Neural cell (in vitro differentiated cells): Measurements from ENCODE around the gene GOLGA3. TPM values are rescaled to one million over a fixed set of nuclear protein-coding genes. Genes with fewer than 3 reads are reported as not detected.

Experiments used
- H2AFZ ChIP-seq: fragments of 200-600, 300-800 bp; sonication (generic), shearing (Covaris generic); 2 replicates; pipeline ENCODE4 v1.6.0; 2014; ENCODE audit warnings: low read depth, mild to moderate bottlenecking, antibody characterized with exemption, low read length, moderate library complexity
- H3F3A ChIP-seq: fragments of 200-600 bp; shearing (Covaris generic); 2 replicates; pipeline ENCODE4 v1.6.1; 2016; ENCODE audit warnings: mild to moderate bottlenecking, moderate library complexity, mixed read lengths, antibody characterized with exemption, low read length; ENCODE audit not compliant: insufficient read depth, poor library complexity, severe bottlenecking
- H3K27ac ChIP-seq: fragments of 200-600, 300-800 bp; sonication (generic), shearing (Covaris generic); 2 replicates; pipeline ENCODE4 v1.5.1; 2014; ENCODE audit warnings: mild to moderate bottlenecking, low read length, moderate library complexity
- H3K27me3 ChIP-seq: fragments of 300-800, 200-600 bp; sonication (generic), shearing (Covaris generic); 2 replicates; pipeline ENCODE4 v1.6.0; 2014; ENCODE audit warnings: mild to moderate bottlenecking, low read depth, low read length, moderate library complexity; ENCODE audit not compliant: insufficient read depth
- H3K36me3 ChIP-seq: fragments of 300-800, 200-600 bp; sonication (generic), shearing (Covaris generic); 2 replicates; pipeline ENCODE4 v1.5.1; 2014; ENCODE audit warnings: mild to moderate bottlenecking, antibody characterized with exemption, low read length, moderate library complexity; ENCODE audit not compliant: insufficient read depth
- H3K4me2 ChIP-seq: fragments of 300-800, 200-600 bp; sonication (generic), shearing (Covaris generic); 2 replicates; pipeline ENCODE4 v1.6.0; 2014; ENCODE audit warnings: mild to moderate bottlenecking, low read length
- H3K4me3 ChIP-seq: fragments of 300-800, 200-600 bp; sonication (generic), shearing (Covaris generic); 2 replicates; pipeline ENCODE4 v1.5.1; 2014; ENCODE audit warnings: mild to moderate bottlenecking, low read length, moderate library complexity
- H3K79me2 ChIP-seq: fragments of 200-600 bp; shearing (Covaris generic); replicated peaks from 2 replicates; pipeline ENCODE4 v1.6.0; 2014; ENCODE audit warnings: mild to moderate bottlenecking, low read length, moderate library complexity; ENCODE audit not compliant: insufficient read depth
- H3K9ac ChIP-seq: fragments of 300-800, 200-600 bp; sonication (generic), shearing (Covaris generic); 2 replicates; pipeline ENCODE4 v1.6.1; 2016; ENCODE audit warnings: mild to moderate bottlenecking, low read length, mixed read lengths
- H3K9me2 ChIP-seq: fragments of 200-600 bp; shearing (Covaris generic); 2 replicates; pipeline ENCODE4 v1.6.1; 2016; ENCODE audit warnings: mild to moderate bottlenecking, low read length, mixed read lengths; ENCODE audit not compliant: insufficient read depth
- H3K9me3 ChIP-seq: fragments of 200-600, 300-800 bp; sonication (generic), shearing (Covaris generic); 2 replicates; pipeline ENCODE4 v1.6.1; 2016; ENCODE audit warnings: mild to moderate bottlenecking, mixed run types, low read length, moderate library complexity, mixed read lengths
- H4K20me1 ChIP-seq: fragments of 200-600 bp; shearing (Covaris generic); 2 replicates; pipeline ENCODE4 v1.6.1; 2016; ENCODE audit warnings: mild to moderate bottlenecking, mixed run types; ENCODE audit not compliant: insufficient read depth
- CTCF ChIP-seq: fragments of 450-650 bp; IDR thresholded peaks from 2 replicates; pipeline ENCODE4 v1.5.1; 2014; ENCODE audit warnings: antibody characterized with exemption, mild to moderate bottlenecking, moderate library complexity; ENCODE audit not compliant: poor library complexity, severe bottlenecking
- EP300 ChIP-seq: fragments of 450-650 bp; conservative IDR thresholded peaks from 2 replicates; pipeline ENCODE4 v1.6.1; 2014; ENCODE audit warnings: antibody characterized with exemption, mild to moderate bottlenecking, moderate library complexity; ENCODE audit not compliant: poor library complexity, severe bottlenecking
- EZH2 ChIP-seq: fragments of 200-600, 300-800 bp; shearing (Covaris generic), sonication (generic); IDR thresholded peaks from 2 replicates; pipeline ENCODE4 v1.6.1; 2014; ENCODE audit warnings: antibody characterized with exemption, low read length, borderline replicate concordance, mild to moderate bottlenecking; ENCODE audit not compliant: insufficient read depth, poor library complexity, severe bottlenecking
- MXI1 ChIP-seq: fragments of 450-650 bp; conservative IDR thresholded peaks from 2 replicates; pipeline ENCODE4 v1.6.1; 2014; ENCODE audit warnings: antibody characterized with exemption, mild to moderate bottlenecking; ENCODE audit not compliant: poor library complexity, severe bottlenecking
- POLR2AphosphoS5 ChIP-seq: IDR thresholded peaks from 2 replicates; pipeline ENCODE4 v1.6.1; 2012
- RAD21 ChIP-seq: fragments of 450-650 bp; conservative IDR thresholded peaks from 2 replicates; pipeline ENCODE4 v1.6.1; 2014; ENCODE audit warnings: antibody characterized with exemption, mild to moderate bottlenecking, moderate library complexity
- REST ChIP-seq: IDR thresholded peaks from 2 replicates; pipeline ENCODE4 v1.6.1; 2012; ENCODE audit warnings: borderline replicate concordance
- SMC3 ChIP-seq: fragments of 450-650 bp; conservative IDR thresholded peaks from 2 replicates; pipeline ENCODE4 v1.6.1; 2014; ENCODE audit warnings: antibody characterized with exemption, mild to moderate bottlenecking, moderate library complexity; ENCODE audit not compliant: poor library complexity
- TAF1 ChIP-seq: IDR thresholded peaks from 2 replicates; pipeline ENCODE4 v1.6.1; 2012; ENCODE audit warnings: low read depth
- polyA plus RNA-seq: library from polyadenylated mRNA; depleted of rRNA; stranded (reverse); fragments of >200 nt; gene quantifications from 2 replicates; pipeline ENCODE4 v1.2.3, GENCODE V29; 2014

Gene GOLGA3
- polyA plus RNA-seq, 1 donor from 2014 or later = 16.7 TPM

- H3F3A ChIP-seq = no peaks in the 10 kb centered on the region
- H3K27me3 ChIP-seq = no peaks in the 10 kb centered on the region
- no peak overlapping the region for H3K27ac ChIP-seq
- H2AFZ ChIP-seq = no peak overlapping the region
- no peak overlapping the region for H3K4me3 ChIP-seq
- no peak overlapping the region for H3K4me2 ChIP-seq
- TF ChIP-seq SMC3 = no peak
- no peak for TF ChIP-seq RAD21
- no peak for TF ChIP-seq CTCF
- no peak for TF ChIP-seq POLR2AphosphoS5
- TF ChIP-seq EP300 = no peak
- TF ChIP-seq TAF1 = no peak
- no peak for TF ChIP-seq MXI1
- no peak for TF ChIP-seq REST
- TF ChIP-seq EZH2 = no peak
- H4K20me1 ChIP-seq = no peaks in the 10 kb centered on the region
- no peaks in the 10 kb centered on the region for H3K36me3 ChIP-seq
- no peak overlapping the region for H3K9ac ChIP-seq
- H3K9me3 ChIP-seq = no peaks in the 10 kb centered on the region
- H3K79me2 ChIP-seq = no peaks in the 10 kb centered on the region
- no peaks in the 10 kb centered on the region for H3K9me2 ChIP-seq
Measured at GRCh38 chr12:132727091-132727794, 101.4 kb downstream of the GOLGA3 start.

GRCh38 chr12:132726386-132726785, 102.3 kb downstream of the GOLGA3 start:
- Histone ChIP-seq H3K27ac (no peak overlapping the region), H3K9me2 (no peaks in the 10 kb centered on the region), H3K27me3 (no peaks in the 10 kb centered on the region), H3F3A (no peaks in the 10 kb centered on the region), H3K9ac (no peak overlapping the region), H3K4me3 (no peak overlapping the region), H2AFZ (no peak overlapping the region), H4K20me1 (no peaks in the 10 kb centered on the region), H3K9me3 (no peaks in the 10 kb centered on the region), H3K79me2 (no peaks in the 10 kb centered on the region), H3K4me2 (no peak overlapping the region), H3K36me3 (no peaks in the 10 kb centered on the region)
- TF ChIP-seq RAD21 (no peak), CTCF (no peak)
